Spleen (tissue), 11 donors: ENCODE measurements around the gene PRR35. TPM values are rescaled to one million over a fixed set of nuclear protein-coding genes. Genes with fewer than 3 reads are reported as not detected.

Source experiments
- DNase-seq: peaks from one replicate; pipeline ENCODE4 v3.0.0-alpha.2; 2020
- H3K27ac ChIP-seq, 8 donors: fragments of 200-600 bp; sonication (generic) in 7 of 8; 1 replicate in 4 of 8; 2 replicates in 4 of 8; pipeline versions ENCODE4 v1.5.0 to v1.8.0; 2016 to 2021; ENCODE audit warnings: inconsistent platforms in 4 of 8, mild to moderate bottlenecking in 4 of 8, moderate library complexity in 1 of 8
- H3K27me3 ChIP-seq, 7 donors: fragments of 200-600 bp; sonication (generic) in 6 of 7; replicated peaks in 1 of 7; 1 replicate in 4 of 7; 2 replicates in 3 of 7; pipeline versions ENCODE4 v1.5.0 to v1.8.0; 2016 to 2021; ENCODE audit warnings: inconsistent platforms in 3 of 7, mild to moderate bottlenecking in 1 of 7
- H3K36me3 ChIP-seq, 6 donors: fragments of 200-600 bp; sonication (generic) in 5 of 6; 1 replicate in 4 of 6; 2 replicates in 2 of 6; pipeline versions ENCODE4 v1.5.0 to v1.8.0; 2016 to 2021; ENCODE audit warnings: inconsistent platforms in 2 of 6
- H3K4me1 ChIP-seq, 6 donors: fragments of 200-600 bp; sonication (generic) in 5 of 6; 1 replicate in 3 of 6; 2 replicates in 3 of 6; pipeline versions ENCODE4 v1.5.0 to v1.8.0; 2016 to 2021; ENCODE audit warnings: inconsistent platforms in 3 of 6
- H3K4me3 ChIP-seq, 8 donors: fragments of 200-600 bp; sonication (generic) in 7 of 8; 1 replicate in 4 of 8; 2 replicates in 4 of 8; pipeline versions ENCODE4 v1.5.0 to v1.8.0; 2016 to 2021; ENCODE audit warnings: inconsistent platforms in 4 of 8, mild to moderate bottlenecking in 4 of 8, moderate library complexity in 2 of 8
- H3K9me3 ChIP-seq, 8 donors: fragments of 200-600 bp; sonication (generic) in 7 of 8; 1 replicate in 4 of 8; 2 replicates in 4 of 8; pipeline versions ENCODE4 v1.5.0 to v1.8.0; 2016 to 2021; ENCODE audit warnings: inconsistent platforms in 4 of 8
- POLR2A ChIP-seq, 3 donors: fragments of 450-650 bp; IDR thresholded peaks; one replicate each; pipeline ENCODE4 v1.5.1; 2017; ENCODE audit warnings: antibody characterized with exemption in 3 of 3, mild to moderate bottlenecking in 1 of 3
- POLR2AphosphoS5 ChIP-seq, 3 donors: sonication (generic); formaldehyde crosslinking; IDR thresholded peaks; one replicate each; pipeline ENCODE4 v1.5.1; 2017; ENCODE audit warnings: antibody characterized with exemption in 3 of 3
- WGBS, 5 donors: extraction: QIAGEN DNeasy Blood & Tissue Kit in 3 of 5; methylation state at CpG; one replicate each; pipeline versions ENCODE4 v1.1.5 to v1.1.7; 2013 to 2018; 5-methylcytosine and 5-hydroxymethylcytosine counted together
- intact Hi-C: fragments of 100-400 bp; cut with DNase I; formaldehyde crosslinking; loops from one replicate; pipeline ENCODE4 v1.15.0; 2023; ENCODE audit warnings: low total_unique reads
- polyA plus RNA-seq, 3 donors: library from polyadenylated mRNA; stranded (reverse); fragments of 200-250 nt; gene quantifications; one replicate each; pipeline ENCODE4 v1.2.1, GENCODE V29; 2013
- total RNA-seq, 7 donors: library from RNA; depleted of rRNA in 3 of 7; stranded (reverse); fragments of >200 nt in 3 of 7; fragmentation: NEBNext Ultra II Directional in 4 of 7; extraction: Animal tissue kit (Norgen Biotek cat#: 25700) in 4 of 7; gene quantifications; one replicate each; pipeline versions ENCODE4 v1.1.0 to v1.2.1, GENCODE V29; 2016 to 2021
- TF ChIP-seq, protein P1 (sequence below), 11 experiments: fragments of 200-600 bp in 7 of 11; fragments of 450-650 bp in 4 of 11; sonication (generic) in 4 of 11; IDR thresholded peaks in 8 of 11; conservative IDR thresholded peaks in 3 of 11; 1 replicate in 7 of 11; 2 replicates in 4 of 11; pipeline versions ENCODE4 v1.4.0 to v1.8.0; 2016 to 2021; ENCODE audit warnings: antibody characterized with exemption in 11 of 11, inconsistent platforms in 4 of 11, mild to moderate bottlenecking in 1 of 11
- donor health status: healthy with polysubstance abuse.
- donor health status: DM: no; HTN: no; CAD: no; lungs with moderate emphysema.
- donor health status: DM: no; HTN: no; CAD: no.
- donor health status: Bipolar disorder and iron deficiency.
- donor health status: healthy.
- donor health status: DM: no; HTN: no; CAD: no.
- donor health status: DM: yes; HTN: yes; CAD: no.

The PRR35 gene
- total and polyA plus RNA-seq, 10 donors: not detected

DNA sequence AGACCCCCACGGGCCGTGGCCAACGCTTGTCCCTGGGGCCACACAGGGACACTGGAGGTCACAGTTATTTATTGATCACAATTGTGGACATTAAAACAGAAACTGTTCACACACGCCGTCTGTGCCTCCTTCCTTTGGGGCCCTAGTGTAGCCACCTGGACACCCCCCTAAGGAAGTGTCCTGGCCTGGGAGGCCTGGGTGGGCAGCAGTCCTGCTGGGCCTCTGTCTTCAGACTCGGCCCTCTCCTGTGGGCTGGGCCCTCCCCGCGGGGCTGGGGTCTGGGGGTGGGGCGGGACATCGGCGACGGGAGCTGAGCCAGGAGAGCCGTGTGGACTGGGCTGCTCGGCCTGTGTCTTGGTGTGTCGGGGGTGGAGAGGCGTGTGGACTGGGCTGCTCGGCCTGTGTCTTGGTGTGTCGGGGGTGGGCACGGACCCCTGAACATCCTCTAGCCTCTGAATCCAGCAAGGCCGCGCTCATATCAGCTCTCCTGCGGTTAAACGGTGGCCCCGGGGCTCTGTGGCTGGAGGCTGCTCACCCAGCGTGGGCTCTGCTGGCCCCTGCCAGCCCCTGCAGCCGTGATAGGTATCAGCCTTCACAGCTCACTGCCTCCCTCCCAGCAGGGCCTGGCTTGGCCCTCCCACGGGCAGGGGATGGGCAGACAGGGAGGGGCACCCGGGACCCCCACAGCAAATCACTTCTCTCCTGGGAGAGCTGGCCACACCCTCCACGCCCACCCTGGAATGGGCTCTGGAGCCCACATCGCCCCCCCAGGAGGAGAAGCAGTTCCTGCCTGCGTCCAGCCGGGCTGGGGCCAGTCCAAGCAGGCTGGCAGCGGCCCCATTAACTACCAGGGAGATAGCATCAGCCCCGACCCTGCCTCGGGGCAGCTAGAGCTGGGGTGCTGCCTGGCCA lies 5.5 kb downstream of the PRR35 start:
- peaks cover 3 to 16% (median 15%) of the 10 kb centered on the region in 7 donors for H3K27me3 ChIP-seq
- H3K9me3 ChIP-seq: no peaks in the 10 kb centered on the region
- WGBS, 5 donors: 71 to 78% (median 77%) methylated on average over 22 to 35 of the region's 35 CpGs
- no peak for DNase-seq
- H3K4me3 ChIP-seq: peak overlapping the region in 1 of 8 donors; percentile 67
- TF ChIP-seq, protein P1, sequence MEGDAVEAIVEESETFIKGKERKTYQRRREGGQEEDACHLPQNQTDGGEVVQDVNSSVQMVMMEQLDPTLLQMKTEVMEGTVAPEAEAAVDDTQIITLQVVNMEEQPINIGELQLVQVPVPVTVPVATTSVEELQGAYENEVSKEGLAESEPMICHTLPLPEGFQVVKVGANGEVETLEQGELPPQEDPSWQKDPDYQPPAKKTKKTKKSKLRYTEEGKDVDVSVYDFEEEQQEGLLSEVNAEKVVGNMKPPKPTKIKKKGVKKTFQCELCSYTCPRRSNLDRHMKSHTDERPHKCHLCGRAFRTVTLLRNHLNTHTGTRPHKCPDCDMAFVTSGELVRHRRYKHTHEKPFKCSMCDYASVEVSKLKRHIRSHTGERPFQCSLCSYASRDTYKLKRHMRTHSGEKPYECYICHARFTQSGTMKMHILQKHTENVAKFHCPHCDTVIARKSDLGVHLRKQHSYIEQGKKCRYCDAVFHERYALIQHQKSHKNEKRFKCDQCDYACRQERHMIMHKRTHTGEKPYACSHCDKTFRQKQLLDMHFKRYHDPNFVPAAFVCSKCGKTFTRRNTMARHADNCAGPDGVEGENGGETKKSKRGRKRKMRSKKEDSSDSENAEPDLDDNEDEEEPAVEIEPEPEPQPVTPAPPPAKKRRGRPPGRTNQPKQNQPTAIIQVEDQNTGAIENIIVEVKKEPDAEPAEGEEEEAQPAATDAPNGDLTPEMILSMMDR (IDR thresholded peaks at IDR 0.05 in 8 of 11, conservative IDR thresholded peaks at IDR 0.05 in 3 of 11): no peak
- TF ChIP-seq POLR2A (IDR thresholded peaks at IDR 0.05): no peak
- TF ChIP-seq POLR2AphosphoS5 (IDR thresholded peaks at IDR 0.05): no peak
- peak overlapping the region in 6 of 8 donors; percentile 55 to 88 (median 82) for H3K27ac ChIP-seq
- intact Hi-C loops: no loop called here
- peaks cover 38 to 60% (median 48%) of the 10 kb centered on the region in 6 donors for H3K4me1 ChIP-seq
- H3K36me3 ChIP-seq: no peaks in the 10 kb centered on the region

DNA sequence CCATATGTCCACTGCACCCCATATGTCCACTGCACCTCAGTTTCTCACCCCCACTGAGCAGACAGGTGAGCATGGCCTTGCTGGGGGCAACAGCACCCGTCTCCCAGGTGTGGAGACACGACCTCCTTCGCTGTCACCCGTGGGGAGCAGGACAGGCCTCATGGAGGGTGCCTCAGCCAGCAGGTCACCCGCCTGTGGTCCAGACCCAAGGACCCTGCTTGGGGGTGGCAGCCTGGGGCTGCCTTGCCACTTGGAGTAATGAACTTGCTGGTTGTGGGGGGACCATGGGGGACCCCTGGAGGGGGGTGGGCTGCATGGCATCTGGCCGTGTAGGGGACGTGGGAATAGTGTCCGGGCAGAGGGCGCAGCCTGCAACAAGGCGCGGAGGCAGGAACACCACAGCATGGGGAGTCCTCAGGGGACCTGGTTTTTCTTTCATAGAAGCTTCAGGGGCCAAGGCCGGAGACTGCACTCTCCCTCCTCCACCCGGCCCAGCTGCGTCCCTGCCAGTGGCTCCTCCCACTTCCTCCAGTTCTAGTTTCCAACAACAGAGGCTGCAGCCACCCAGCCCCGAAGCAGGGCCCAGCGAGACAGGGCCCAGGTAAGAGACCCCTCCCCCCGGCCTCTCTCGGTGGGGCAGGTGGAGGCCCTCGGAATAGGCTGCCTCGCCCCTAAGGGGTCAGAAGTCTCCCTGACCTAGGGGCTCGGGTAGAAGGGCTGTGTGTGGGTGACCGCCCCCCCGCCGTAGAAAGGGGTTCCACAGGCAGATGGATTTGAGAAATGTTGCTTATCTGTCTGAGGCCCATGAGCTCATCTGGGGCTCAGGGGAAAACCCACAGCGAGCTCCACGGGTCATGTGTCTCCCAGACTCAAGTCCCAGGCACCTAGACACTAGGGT lies 6.5 kb downstream of the PRR35 start, which contains the start of gene NHLRC4:
Gene NHLRC4 (plus strand): TSS at position 531 of the 898 bp plus-strand sequence. CDS start 1,043 bp downstream, outside the sequence.
- H3K27me3 ChIP-seq: peaks cover 0 to 6% (median 4%) of the 10 kb centered on the region in 7 donors
- H3K27ac ChIP-seq: peak within 1 kb of the TSS; percentile 51 to 88 (median 80)
- peaks cover 39 to 67% (median 51%) of the 10 kb centered on the region in 6 donors for H3K4me1 ChIP-seq
- peak; percentile 94 for DNase-seq
- H3K9me3 ChIP-seq: no peaks in the 10 kb centered on the region
- intact Hi-C loops: no loop called here
- WGBS, 5 donors: 4 to 26% (median 22%) methylated on average over 10 to 26 of the region's 26 CpGs
- no peaks in the 10 kb centered on the region for H3K36me3 ChIP-seq
- H3K4me3 ChIP-seq: peak within 1 kb of the TSS; percentile 20 to 67 (median 37)
- TF ChIP-seq POLR2A (IDR thresholded peaks at IDR 0.05) (no peak), POLR2AphosphoS5 (IDR thresholded peaks at IDR 0.05) (peak; percentile 55 to 80 (median 64))
- TF ChIP-seq, protein P1 (IDR thresholded peaks at IDR 0.05 in 8 of 11, conservative IDR thresholded peaks at IDR 0.05 in 3 of 11): peak in 3 of 11 experiments; percentile 7 to 29 (median 16)

DNA sequence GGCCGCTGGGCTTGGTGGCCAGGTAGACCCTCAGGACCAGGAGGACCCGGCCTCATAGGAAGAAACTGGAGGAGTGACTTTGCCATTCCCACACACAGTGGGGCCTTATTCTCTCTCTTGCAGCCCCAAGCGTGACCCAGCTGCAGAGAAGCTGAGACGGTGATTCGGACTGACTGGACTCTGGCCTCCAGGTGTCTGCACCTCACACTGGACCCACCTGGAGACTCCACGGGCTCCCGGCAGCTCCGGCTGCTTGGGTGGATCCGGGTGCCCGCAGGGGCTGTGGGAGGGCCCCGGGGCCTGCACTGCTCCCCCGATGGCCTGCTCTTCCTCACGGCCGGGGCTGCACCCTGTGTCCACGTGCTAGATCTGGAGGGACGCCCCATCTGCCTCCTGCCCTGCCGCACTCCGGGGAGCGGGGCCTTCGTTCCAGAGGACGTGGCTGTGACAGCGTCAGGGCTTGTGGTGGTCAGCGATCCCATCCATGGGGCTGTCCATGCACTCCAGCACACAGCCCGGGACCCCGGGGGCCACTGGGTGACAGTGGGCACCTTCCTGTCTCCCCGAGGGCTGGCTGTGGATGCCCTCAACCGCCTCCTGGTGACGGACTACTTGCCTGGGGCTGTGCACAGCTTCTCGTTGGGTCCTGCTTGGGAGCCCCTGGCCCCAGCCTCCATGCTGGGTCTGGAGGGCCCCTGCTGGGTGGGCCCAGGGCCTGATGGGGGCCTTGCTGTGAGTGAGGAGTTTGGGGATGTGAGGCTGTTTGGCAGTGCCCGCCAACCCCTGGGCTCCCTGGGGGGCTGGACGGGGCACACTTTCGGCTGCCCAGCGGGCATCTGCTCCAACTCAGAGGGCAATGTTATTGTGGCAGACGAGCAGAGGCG lies 7.4 kb downstream of the PRR35 start:
- peak overlapping the region in 7 of 8 donors; percentile 26 to 67 (median 38) for H3K4me3 ChIP-seq
- H3K4me1 ChIP-seq: peaks cover 39 to 76% (median 51%) of the 10 kb centered on the region in 6 donors
- TF ChIP-seq, protein P1 (IDR thresholded peaks at IDR 0.05 in 8 of 11, conservative IDR thresholded peaks at IDR 0.05 in 3 of 11): no peak
- TF ChIP-seq POLR2A (IDR thresholded peaks at IDR 0.05): no peak
- no peak for DNase-seq
- intact Hi-C loops: no loop called here
- peak overlapping the region; percentile 51 to 88 (median 80) for H3K27ac ChIP-seq
- H3K9me3 ChIP-seq: no peaks in the 10 kb centered on the region
- 80 to 95% (median 92%) methylated on average over 10 to 35 of the region's 35 CpGs for WGBS, 5 donors
- H3K36me3 ChIP-seq: peaks cover 0 to 8% (median 0%) of the 10 kb centered on the region in 6 donors
- H3K27me3 ChIP-seq: no peaks in the 10 kb centered on the region
